Loucy (cell line): ENCODE measurements around the gene FAM241B.

Experiments
- CTCF ChIP-seq: fragments of 200-600 bp; sonication (generic); conservative IDR thresholded peaks from 2 replicates; pipeline ENCODE4 v1.5.1; 2014; ENCODE audit warnings: mild to moderate bottlenecking, antibody characterized with exemption, low read length
- EZH2phosphoT487 ChIP-seq: fragments of 200-600 bp; IDR thresholded peaks from 2 replicates; pipeline ENCODE4 v1.6.1; 2018; ENCODE audit warnings: antibody characterized with exemption, mild to moderate bottlenecking, moderate library complexity, borderline replicate concordance

GRCh38 chr10:69633673-69634635, 3.9 kb downstream of the FAM241B start:
- TF ChIP-seq EZH2phosphoT487 (no peak), CTCF (no peak)
